Stimulated activated naive CD8-positive, alpha-beta T cell treated with anti-CD3 and anti-CD28 coated beads, Interleukin-15, Interleukin-2, amounts not matched to agents 100 ng/mL and 50 ng/mL, for 24 hours (primary cell): Measurements from ENCODE around the gene GINS1.
"Not testable (repeated sequence)": the region's sequence is repeated elsewhere in the genome, so short reads cannot be mapped to it uniquely, and the experiment has no call there.

ENCODE experiments used
- H3K27ac Mint-ChIP-seq: one replicate; pipeline ENCODE4 v1.8.0; 2021; ENCODE audit warnings: mild to moderate bottlenecking, mixed read lengths
- H3K27me3 Mint-ChIP-seq: one replicate; pipeline ENCODE4 v1.8.0; 2021; ENCODE audit warnings: mixed read lengths
- H3K36me3 Mint-ChIP-seq: one replicate; pipeline ENCODE4 v1.8.0; 2021; ENCODE audit warnings: low read depth, mixed read lengths
- H3K4me1 Mint-ChIP-seq: one replicate; pipeline ENCODE4 v1.8.0; 2021; ENCODE audit warnings: low read depth, mixed read lengths
- H3K4me3 Mint-ChIP-seq: one replicate; pipeline ENCODE4 v1.8.0; 2021; ENCODE audit warnings: mild to moderate bottlenecking, mixed read lengths
- H3K9me3 Mint-ChIP-seq: one replicate; pipeline ENCODE4 v1.8.0; 2021; ENCODE audit warnings: mixed read lengths

GINS1 gene

GRCh38 chr20:25400291-25400732 is 7.2 kb upstream of the GINS1 start:
- not testable (repeated sequence) for H3K4me3 Mint-ChIP-seq, H3K36me3 Mint-ChIP-seq, H3K4me1 Mint-ChIP-seq, H3K27ac Mint-ChIP-seq, H3K27me3 Mint-ChIP-seq
- peaks cover 18% of the 10 kb centered on the region for H3K9me3 Mint-ChIP-seq

- peaks cover 18% of the 10 kb centered on the region for H3K9me3 Mint-ChIP-seq
- H3K27ac Mint-ChIP-seq, result no peak overlapping the region
- H3K4me1 Mint-ChIP-seq, result peaks cover 8% of the 10 kb centered on the region
- H3K36me3 Mint-ChIP-seq, result no peaks in the 10 kb centered on the region
- no peak overlapping the region for H3K4me3 Mint-ChIP-seq
- no peaks in the 10 kb centered on the region for H3K27me3 Mint-ChIP-seq
Measured at GRCh38 chr20:25402583-25402982, 4.9 kb upstream of the GINS1 start.

GRCh38 chr20:25408170-25408547 is 686 bp downstream of the GINS1 start:
- Mint-ChIP-seq H3K4me3 (peak overlapping the region; percentile 97), H3K4me1 (peaks cover 23% of the 10 kb centered on the region), H3K27ac (peak overlapping the region; percentile 95), H3K36me3 (peaks cover 14% of the 10 kb centered on the region), H3K9me3 (peaks cover 12% of the 10 kb centered on the region), H3K27me3 (no peaks in the 10 kb centered on the region)

DNA sequence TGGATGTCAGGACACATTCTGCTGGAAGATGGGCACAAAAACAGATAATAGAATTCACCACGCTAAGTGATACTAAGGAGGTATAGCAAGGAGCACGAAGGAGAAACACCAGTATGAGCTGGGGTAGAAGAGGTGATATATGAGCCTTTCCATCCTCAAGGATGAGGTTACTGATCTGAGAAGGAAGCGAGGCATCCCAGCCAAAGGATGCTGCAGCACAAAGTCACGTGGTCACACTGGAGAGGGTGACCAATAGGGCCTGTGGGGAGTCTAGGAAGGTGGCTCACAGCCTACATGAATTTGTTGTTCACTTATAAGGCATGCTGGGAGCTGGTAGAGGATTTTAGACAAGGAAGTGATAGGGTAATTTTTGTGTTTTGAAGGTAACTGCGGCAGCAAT is 1.4 kb downstream of the GINS1 start:
- Mint-ChIP-seq H3K27me3 (no peaks in the 10 kb centered on the region), H3K36me3 (peaks cover 19% of the 10 kb centered on the region), H3K9me3 (peaks cover 7% of the 10 kb centered on the region), H3K4me1 (peaks cover 23% of the 10 kb centered on the region), H3K4me3 (peak overlapping the region; percentile 97), H3K27ac (peak overlapping the region; percentile 0)

DNA sequence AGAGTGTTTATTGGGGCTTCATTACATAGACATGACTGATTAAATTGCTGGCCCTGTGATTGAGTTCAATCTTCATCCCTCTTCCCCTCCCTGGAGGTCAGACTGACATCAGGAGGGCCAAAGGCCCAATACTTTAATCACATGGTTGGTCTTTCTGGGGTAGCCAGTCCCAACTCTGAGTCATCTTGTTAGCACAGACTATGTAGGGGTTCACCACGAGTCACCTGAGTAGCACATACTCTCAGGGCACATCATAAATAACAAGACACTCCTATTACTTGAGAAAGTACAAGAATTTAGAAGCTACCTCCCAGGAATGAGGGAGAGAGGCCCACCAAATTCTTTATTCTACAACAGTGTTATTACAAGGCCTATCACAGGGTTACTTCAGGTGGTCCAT is 11.3 kb downstream of the GINS1 start:
- Mint-ChIP-seq H3K36me3 (peaks cover 57% of the 10 kb centered on the region), H3K4me1 (peaks cover under 1% of the 10 kb centered on the region), H3K4me3 (no peak overlapping the region), H3K27me3 (no peaks in the 10 kb centered on the region), H3K27ac (no peak overlapping the region), H3K9me3 (no peaks in the 10 kb centered on the region)

- Mint-ChIP-seq H3K4me3 (no peak overlapping the region), H3K27ac (no peak overlapping the region), H3K4me1 (peaks cover 14% of the 10 kb centered on the region), H3K27me3 (no peaks in the 10 kb centered on the region), H3K9me3 (no peaks in the 10 kb centered on the region), H3K36me3 (peaks cover 58% of the 10 kb centered on the region)
Measured at GRCh38 chr20:25421102-25421501, 13.6 kb downstream of the GINS1 start.

GRCh38 chr20:25422032-25422431 is 14.6 kb downstream of the GINS1 start:
- peaks cover 56% of the 10 kb centered on the region for H3K36me3 Mint-ChIP-seq
- no peaks in the 10 kb centered on the region for H3K27me3 Mint-ChIP-seq
- peaks cover 15% of the 10 kb centered on the region for H3K4me1 Mint-ChIP-seq
- no peak overlapping the region for H3K4me3 Mint-ChIP-seq
- no peaks in the 10 kb centered on the region for H3K9me3 Mint-ChIP-seq
- no peak overlapping the region for H3K27ac Mint-ChIP-seq

GRCh38 chr20:25424536-25424935 is 17.1 kb downstream of the GINS1 start:
- Mint-ChIP-seq H3K27ac (no peak overlapping the region), H3K9me3 (no peaks in the 10 kb centered on the region), H3K27me3 (no peaks in the 10 kb centered on the region), H3K36me3 (peaks cover 55% of the 10 kb centered on the region), H3K4me1 (peaks cover 15% of the 10 kb centered on the region), H3K4me3 (no peak overlapping the region)

GRCh38 chr20:25437153-25437581 is 29.7 kb downstream of the GINS1 start:
- H3K4me1 Mint-ChIP-seq, result peaks cover 7% of the 10 kb centered on the region
- H3K9me3 Mint-ChIP-seq, result no peaks in the 10 kb centered on the region
- no peak overlapping the region for H3K27ac Mint-ChIP-seq
- no peaks in the 10 kb centered on the region for H3K27me3 Mint-ChIP-seq
- H3K4me3 Mint-ChIP-seq, result no peak overlapping the region
- H3K36me3 Mint-ChIP-seq, result peaks cover 60% of the 10 kb centered on the region

DNA sequence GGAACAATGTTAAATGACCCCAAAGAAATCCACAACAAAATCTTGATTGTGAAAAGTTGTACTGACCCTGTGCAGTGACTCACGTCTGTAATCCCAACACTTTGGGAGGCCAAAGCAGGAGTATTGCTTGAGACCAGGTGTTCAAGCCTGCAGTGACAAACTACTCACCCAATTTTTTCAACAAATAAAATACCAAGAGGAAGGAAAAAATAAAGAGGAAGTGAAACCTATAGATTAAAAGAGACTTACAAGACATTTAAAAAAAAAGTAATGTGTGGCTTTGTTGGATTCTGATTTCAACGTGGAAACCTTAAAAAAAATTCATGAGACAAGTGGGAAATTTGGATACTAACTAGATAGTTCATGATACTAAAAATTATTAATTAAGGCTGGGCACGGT is 31.9 kb downstream of the GINS1 start:
- peaks cover 7% of the 10 kb centered on the region for H3K4me1 Mint-ChIP-seq
- H3K36me3 Mint-ChIP-seq, result peaks cover 51% of the 10 kb centered on the region
- no peaks in the 10 kb centered on the region for H3K27me3 Mint-ChIP-seq
- H3K9me3 Mint-ChIP-seq, result no peaks in the 10 kb centered on the region
- H3K4me3 Mint-ChIP-seq, result no peak overlapping the region
- peak overlapping the region; percentile 36 for H3K27ac Mint-ChIP-seq

DNA sequence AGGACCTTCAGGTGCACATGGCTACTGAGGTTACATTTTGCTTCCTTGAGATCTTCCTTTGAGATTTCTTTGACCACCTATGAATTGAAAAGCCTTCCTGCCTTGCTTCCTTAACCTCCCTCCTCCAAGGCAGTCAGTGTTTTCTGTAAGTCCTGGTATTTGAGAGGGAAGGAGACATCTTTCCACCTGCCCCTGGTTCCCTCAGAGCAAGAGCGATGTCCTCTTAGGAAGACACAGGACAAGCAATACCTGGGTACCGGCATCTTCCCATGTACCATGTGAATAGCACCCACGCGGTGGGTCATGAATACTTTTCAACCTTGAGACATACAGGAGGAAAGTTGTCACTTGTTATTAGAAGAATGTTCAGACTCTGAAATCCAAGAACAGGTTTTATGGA is 37.1 kb downstream of the GINS1 start:
- Mint-ChIP-seq H3K4me3 (no peak overlapping the region), H3K27ac (no peak overlapping the region), H3K9me3 (no peaks in the 10 kb centered on the region), H3K36me3 (peaks cover 63% of the 10 kb centered on the region), H3K4me1 (peaks cover under 1% of the 10 kb centered on the region), H3K27me3 (no peaks in the 10 kb centered on the region)

DNA sequence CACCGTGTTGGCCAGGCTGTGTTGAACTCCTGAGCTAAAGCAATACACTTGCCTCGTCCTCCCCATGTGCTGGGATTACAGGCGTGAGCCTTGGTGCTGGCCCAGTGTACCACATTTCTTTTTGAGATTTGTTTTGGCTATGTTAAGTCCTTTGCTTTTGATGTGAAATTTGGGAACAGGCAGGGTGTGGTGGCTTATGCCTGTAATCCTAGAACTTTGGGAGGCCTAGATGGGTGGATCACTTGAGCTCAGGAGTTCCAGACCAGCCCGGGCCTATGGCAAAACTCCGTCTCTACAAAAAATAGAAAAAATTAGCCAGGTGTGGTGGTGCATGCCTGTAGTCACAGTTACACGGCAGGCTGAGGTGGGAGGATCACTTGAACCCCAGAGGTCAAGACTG is 40.2 kb downstream of the GINS1 start:
- Mint-ChIP-seq H3K4me3 (no peak overlapping the region), H3K27me3 (no peaks in the 10 kb centered on the region), H3K36me3 (peaks cover 58% of the 10 kb centered on the region), H3K9me3 (no peaks in the 10 kb centered on the region), H3K4me1 (no peaks in the 10 kb centered on the region), H3K27ac (no peak overlapping the region)

DNA sequence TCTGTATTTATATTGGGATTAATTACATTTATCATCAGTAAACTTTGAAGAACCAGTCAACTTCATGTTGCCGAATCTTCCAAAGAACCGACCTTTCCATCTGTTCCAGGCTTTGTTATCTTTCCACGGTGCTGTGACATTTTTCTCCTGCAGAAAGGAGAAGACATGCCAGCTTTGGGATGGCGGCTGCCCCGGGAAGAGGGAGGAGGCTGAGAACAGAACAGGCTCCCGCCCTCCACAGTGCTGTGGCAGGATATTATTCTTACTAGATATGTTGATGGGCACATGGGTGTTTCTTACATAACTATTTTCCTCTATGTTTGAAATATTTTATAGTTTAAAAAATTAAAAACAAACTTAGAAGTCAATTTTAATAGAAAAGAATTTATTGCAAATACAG is 44.9 kb downstream of the GINS1 start:
- Mint-ChIP-seq H3K9me3 (no peaks in the 10 kb centered on the region), H3K4me1 (no peaks in the 10 kb centered on the region), H3K27ac (no peak overlapping the region), H3K36me3 (peaks cover 25% of the 10 kb centered on the region), H3K27me3 (no peaks in the 10 kb centered on the region), H3K4me3 (no peak overlapping the region)

DNA sequence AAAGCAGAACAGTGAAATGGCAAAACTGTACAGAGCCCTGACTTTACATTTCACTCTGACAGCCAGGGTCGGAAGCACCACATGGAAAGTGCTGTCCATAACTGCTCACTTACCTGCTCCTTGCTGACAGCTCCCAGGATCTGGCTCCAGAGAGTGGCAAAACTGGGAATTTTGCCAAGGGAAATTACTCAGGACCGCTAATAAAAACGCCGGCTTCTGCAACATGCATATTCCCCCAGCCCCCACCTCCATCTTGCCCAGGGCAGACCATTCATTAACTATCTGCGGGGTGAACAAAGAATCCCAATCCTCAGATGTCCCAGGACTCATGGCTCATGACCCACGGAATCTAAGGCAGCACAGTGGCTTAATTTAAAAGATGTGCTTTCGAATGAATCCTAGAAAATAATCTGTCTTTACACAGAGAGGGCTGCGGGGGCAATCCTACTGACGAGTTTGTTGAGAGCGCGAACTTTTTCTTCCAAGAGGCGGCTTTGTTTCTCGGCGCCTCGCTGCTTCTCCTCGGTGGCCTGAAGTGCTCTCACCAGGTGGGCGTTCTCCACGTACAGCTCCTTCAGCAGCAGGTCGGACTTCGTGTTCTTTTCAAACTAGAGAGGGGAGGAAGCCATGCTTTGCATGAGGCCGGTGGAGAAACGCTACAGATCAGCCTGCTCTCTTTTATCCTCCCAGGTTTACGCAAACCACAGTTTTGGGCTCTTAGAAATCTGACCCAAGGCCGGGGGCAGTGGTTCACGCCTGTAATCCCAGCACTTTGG is 45.8 kb downstream of the GINS1 start:
- Mint-ChIP-seq H3K4me3 (no peak overlapping the region), H3K36me3 (peaks cover 16% of the 10 kb centered on the region), H3K27ac (no peak overlapping the region), H3K4me1 (no peaks in the 10 kb centered on the region), H3K9me3 (no peaks in the 10 kb centered on the region), H3K27me3 (no peaks in the 10 kb centered on the region)

- H3K27me3 Mint-ChIP-seq, result no peaks in the 10 kb centered on the region
- peaks cover 5% of the 10 kb centered on the region for H3K36me3 Mint-ChIP-seq
- H3K4me1 Mint-ChIP-seq, result no peaks in the 10 kb centered on the region
- H3K9me3 Mint-ChIP-seq, result no peaks in the 10 kb centered on the region
- no peak overlapping the region for H3K27ac Mint-ChIP-seq
- H3K4me3 Mint-ChIP-seq, result no peak overlapping the region
Measured at GRCh38 chr20:25454153-25454900, 46.9 kb downstream of the GINS1 start.
